HG03139 (cell line): ENCODE data around the gene MAN1B1.

Experiments used
- ATAC-seq: cut with Tn5 transposase; IDR thresholded peaks from one replicate; pipeline ENCODE4 v1.9.1; 2021; ENCODE audit not compliant: unreplicated experiment

MAN1B1 gene

GRCh38 chr9:137068539-137069507, 18.0 kb upstream of the MAN1B1 start:
- no peak for ATAC-seq

DNA sequence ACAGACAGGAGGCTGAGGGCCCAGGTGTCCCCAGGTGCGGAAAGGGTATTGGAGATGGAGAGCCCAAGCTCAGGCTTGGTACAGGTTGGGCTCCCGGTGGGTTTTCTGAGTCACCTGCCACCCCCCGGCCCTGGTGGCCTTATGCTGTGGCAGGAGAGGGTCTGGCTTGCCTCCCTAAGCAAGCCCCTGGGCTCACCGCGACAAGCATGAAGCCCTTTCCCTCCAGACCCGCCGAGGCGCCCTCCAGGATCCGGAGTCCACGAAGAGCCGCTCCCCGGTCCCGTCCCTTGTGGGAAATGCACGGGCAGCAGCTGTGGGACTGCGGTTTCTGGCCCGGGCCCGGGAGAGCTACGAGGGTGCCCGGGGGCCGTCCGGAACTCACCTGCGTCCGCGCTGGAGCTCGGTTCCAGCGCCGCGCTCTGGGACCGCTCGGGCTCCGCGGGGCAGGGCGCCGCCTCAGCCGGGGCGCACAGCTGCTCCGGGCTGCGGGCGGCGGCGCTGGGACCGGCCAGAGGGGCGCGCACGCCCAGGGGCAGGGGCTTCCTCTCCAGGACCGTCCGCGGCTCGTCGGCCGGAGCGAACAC, 17.2 kb upstream of the MAN1B1 start:
- ATAC-seq: no peak

DNA sequence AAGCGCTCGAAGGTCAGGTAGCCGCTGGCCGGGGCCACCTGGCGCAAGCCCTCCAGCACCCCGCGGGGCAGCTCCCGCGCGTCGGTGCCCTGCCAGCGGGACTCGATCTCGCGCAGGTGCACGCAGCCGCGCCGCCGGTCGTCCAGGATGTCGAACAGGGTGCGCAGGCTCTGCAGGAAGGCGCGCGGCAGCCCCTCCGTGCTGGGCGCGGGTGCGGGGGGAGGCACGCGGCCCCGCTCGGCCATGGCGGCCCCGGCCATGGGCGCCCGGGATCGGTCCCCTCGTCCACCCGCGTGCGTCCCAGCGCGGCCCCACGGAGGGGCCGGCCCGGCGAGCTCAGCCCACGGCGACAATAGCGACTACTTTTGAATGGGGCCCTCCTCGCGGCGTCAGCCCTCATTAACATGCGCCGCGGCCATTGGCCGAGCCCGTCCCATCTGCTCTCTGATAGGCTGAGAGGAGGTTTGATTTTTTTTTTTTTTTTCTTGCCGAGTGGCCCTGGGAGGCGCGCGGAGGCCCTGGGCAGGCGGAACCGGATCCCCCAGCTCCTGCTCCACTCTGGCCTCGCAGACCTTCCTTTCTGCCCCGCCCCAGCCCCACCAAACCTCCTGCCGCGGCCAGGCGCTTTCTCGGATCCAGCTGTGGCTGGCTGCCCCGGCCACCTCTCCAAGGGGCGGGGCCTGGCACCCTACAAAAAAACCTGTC, 16.4 kb upstream of the MAN1B1 start, which contains the start of gene SAPCD2:
SAPCD2 (minus strand) TSS at position 357 of the 705 bp plus-strand sequence; CDS start at position 260, 97 bp downstream.
- ATAC-seq: peak; percentile 62

GRCh38 chr9:137070906-137071275, 15.9 kb upstream of the MAN1B1 start:
- peak; percentile 2 for ATAC-seq

- ATAC-seq: no peak
Measured at GRCh38 chr9:137071282-137071681, 15.5 kb upstream of the MAN1B1 start.

GRCh38 chr9:137073992-137074399, 12.8 kb upstream of the MAN1B1 start:
- ATAC-seq: no peak

DNA sequence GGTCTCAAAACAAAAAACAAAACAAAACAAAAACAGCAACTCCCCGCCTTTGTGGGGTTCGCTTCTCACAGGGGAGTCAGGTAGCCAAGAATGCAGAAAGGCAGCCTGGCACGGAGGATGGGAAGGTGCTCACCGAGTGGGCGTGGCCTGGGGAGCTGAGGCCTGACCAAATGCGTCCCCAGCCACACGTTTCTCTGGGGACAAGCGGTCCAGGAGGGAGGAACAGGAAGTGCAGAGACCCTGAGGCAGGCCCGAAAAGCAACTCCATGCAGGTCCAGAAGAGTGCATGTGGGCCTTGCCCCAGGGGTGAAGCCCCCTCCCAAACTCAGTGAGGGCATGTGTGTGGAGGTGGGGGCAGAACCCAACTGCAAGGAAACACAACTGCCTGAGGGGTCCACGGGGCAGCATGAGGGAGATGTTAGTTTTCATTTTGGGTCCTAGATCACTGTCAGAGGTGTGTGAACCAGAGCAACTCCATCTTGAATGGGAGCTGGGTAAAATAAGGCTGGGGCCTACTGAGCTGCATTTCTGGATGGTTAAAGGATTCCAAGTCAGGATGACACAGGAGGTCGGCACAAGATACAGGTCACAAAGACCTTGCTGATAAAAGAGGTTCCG, 12.0 kb upstream of the MAN1B1 start:
- ATAC-seq: no peak

- no peak for ATAC-seq
Measured at GRCh38 chr9:137075275-137075775, 11.5 kb upstream of the MAN1B1 start.

GRCh38 chr9:137076636-137077009, 10.2 kb upstream of the MAN1B1 start:
- ATAC-seq: no peak

DNA sequence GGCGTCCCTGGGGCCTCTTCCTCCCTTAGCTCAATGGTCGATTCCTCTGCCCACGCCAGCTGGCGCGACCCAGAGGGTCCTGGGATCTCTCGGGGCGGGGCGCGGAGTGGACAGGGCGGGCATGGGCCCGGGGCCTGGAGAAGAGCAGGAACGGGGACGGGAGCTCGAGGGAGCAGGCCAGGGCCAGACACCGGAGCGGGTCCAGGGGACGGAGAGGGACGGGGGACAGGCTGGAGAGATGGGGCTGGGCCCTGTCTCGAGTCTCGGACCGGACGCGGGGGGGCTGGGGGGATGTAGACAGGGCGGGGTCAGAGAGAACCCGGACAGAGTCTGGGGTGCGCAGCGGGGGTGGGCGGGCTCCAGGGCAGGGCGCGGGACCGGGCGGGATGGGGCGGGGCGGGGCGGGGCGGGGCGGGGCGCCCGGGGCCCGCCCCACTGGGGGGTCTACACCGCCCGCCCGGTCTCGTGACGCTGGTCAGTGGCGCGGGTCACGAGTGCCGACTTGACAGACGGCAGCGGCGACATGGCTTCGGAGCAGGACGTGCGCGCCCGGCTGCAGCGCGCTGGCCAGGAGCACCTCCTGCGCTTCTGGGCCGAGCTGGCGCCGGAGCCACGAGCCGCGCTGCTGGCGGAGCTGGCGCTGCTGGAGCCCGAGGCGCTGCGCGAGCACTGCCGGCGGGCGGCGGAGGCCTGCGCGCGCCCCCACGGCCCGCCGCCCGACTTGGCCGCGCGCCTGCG, 9.6 kb upstream of the MAN1B1 start, which contains the start of gene UAP1L1:
UAP1L1 (plus strand) TSS at position 508 of the 738 bp plus-strand sequence; CDS start at position 524, 16 bp downstream.
- ATAC-seq: no peak

- ATAC-seq: no peak
Measured at GRCh38 chr9:137077758-137078693, 8.8 kb upstream of the MAN1B1 start.

- ATAC-seq: no peak
Measured at GRCh38 chr9:137078701-137079400, 7.9 kb upstream of the MAN1B1 start.

DNA sequence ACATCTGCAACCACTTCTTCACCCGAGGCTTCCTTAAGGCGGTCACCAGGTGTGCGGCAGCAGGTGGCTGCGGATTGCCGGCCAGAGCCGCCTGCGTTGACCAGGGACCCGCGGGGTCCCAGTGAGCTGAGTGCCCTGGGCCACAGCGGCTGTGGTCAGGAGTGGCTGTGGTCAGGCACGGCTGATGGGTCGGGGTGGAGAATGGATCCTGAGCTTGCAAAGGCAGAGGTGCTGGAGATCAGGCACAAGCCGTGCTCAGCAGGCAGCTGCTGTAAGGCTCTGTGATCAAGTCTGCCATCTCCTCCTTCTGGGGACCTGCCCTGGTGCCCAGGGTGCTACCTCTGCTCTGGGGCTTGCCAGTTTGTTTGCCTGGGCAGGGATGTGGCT, 7.4 kb upstream of the MAN1B1 start:
- ATAC-seq: no peak

- no peak for ATAC-seq
Measured at GRCh38 chr9:137080260-137081122, 6.3 kb upstream of the MAN1B1 start.

GRCh38 chr9:137082222-137082924, 4.4 kb upstream of the MAN1B1 start:
- no peak for ATAC-seq

- ATAC-seq: no peak
Measured at GRCh38 chr9:137082925-137083290, 3.9 kb upstream of the MAN1B1 start.

GRCh38 chr9:137083394-137084004, 3.3 kb upstream of the MAN1B1 start:
- no peak for ATAC-seq
